PC-3 (cell line): ENCODE results near the gene CD52. TPM values are rescaled to one million over a fixed set of nuclear protein-coding genes. Genes with fewer than 3 reads are reported as not detected.

Source experiments
- ATAC-seq: fragments of 200-7000 bp; cut with Tn5 transposase; 2 replicates; pipeline ENCODE4 v1.9.1; 2020; ENCODE audit warnings: mild to moderate bottlenecking, moderate library complexity
- BruUV-seq: library from RNA; stranded (reverse); fragments of 400-500 nt; replicated peaks from 2 replicates; lab custom pipeline; 2021; lab: Mats Ljungman, UMichigan
- CTCF ChIA-PET: fragments of 300-600 bp; sonication (Branson Sonifier 250); formaldehyde crosslinking; loops from one replicate; lab custom pipeline; 2022; ENCODE audit warnings: antibody characterized with exemption; lab: Charles Lee
- POLR2A ChIA-PET: fragments of 300-600 bp; sonication (Branson Sonifier 250); formaldehyde crosslinking; loops from one replicate; lab custom pipeline; 2022; ENCODE audit warnings: antibody characterized with exemption; ENCODE audit not compliant: unreplicated experiment; lab: Charles Lee
- DNase-seq: peaks from one replicate; pipeline ENCODE4 v3.0.0-alpha.2; 2015
- H2AFZ ChIP-seq: fragments of 300-600 bp; sonication (generic); 2 replicates; pipeline ENCODE4 v1.6.0; 2016; ENCODE audit warnings: antibody characterized with exemption, low read length
- H3F3A ChIP-seq: fragments of 300-600 bp; sonication (generic); one replicate; pipeline ENCODE4 v1.6.0; 2017; ENCODE audit warnings: antibody characterized with exemption, low read length, control low read depth, mild to moderate bottlenecking; ENCODE audit not compliant: unreplicated experiment
- H3K27ac ChIP-seq: fragments of 300-600 bp; sonication (generic); 2 replicates; pipeline ENCODE4 v1.5.1; 2016; ENCODE audit warnings: mild to moderate bottlenecking, low read length
- H3K27me3 ChIP-seq: fragments of 300-600 bp; sonication (generic); 2 replicates; pipeline ENCODE4 v1.6.1; 2016; ENCODE audit warnings: low read length, mixed read lengths
- H3K36me3 ChIP-seq: fragments of 300-600 bp; sonication (generic); 2 replicates; pipeline ENCODE4 v1.6.1; 2016; ENCODE audit warnings: low read depth, mixed run types, low read length, mixed read lengths
- H3K4me1 ChIP-seq: fragments of 300-600 bp; sonication (generic); 2 replicates; pipeline ENCODE4 v1.5.1; 2016; ENCODE audit warnings: low read length; ENCODE audit not compliant: insufficient read depth
- H3K4me2 ChIP-seq: fragments of 300-600 bp; sonication (generic); 2 replicates; pipeline ENCODE4 v1.6.0; 2016; ENCODE audit warnings: low read length
- H3K4me3 ChIP-seq: fragments of 300-600 bp; sonication (generic); 2 replicates; pipeline ENCODE4 v1.5.1; 2016; ENCODE audit warnings: mild to moderate bottlenecking, low read length, mixed read lengths
- H3K79me2 ChIP-seq: fragments of 300-600 bp; sonication (generic); 2 replicates; pipeline ENCODE4 v1.6.1; 2017; ENCODE audit warnings: low read length, mixed read lengths
- H3K9ac ChIP-seq: fragments of 300-600 bp; sonication (generic); 2 replicates; pipeline ENCODE4 v1.6.0; 2016; ENCODE audit warnings: mild to moderate bottlenecking, low read length
- H3K9me2 ChIP-seq: fragments of 300-600 bp; sonication (generic); replicated peaks from 2 replicates; pipeline ENCODE4 v1.6.1; 2016; ENCODE audit warnings: mixed run types, low read length, mixed read lengths
- H3K9me3 ChIP-seq: fragments of 300-600 bp; sonication (generic); 2 replicates; pipeline ENCODE4 v1.6.1; 2016; ENCODE audit warnings: low read length, mixed read lengths
- H4K20me1 ChIP-seq: fragments of 300-600 bp; sonication (generic); 2 replicates; pipeline ENCODE4 v1.6.1; 2016; ENCODE audit warnings: low read length, mixed read lengths
- CTCF ChIP-seq: fragments of 300-600 bp; sonication (generic); conservative IDR thresholded peaks from 2 replicates; pipeline ENCODE4 v1.5.1; 2017; ENCODE audit warnings: antibody characterized with exemption, low read depth, mild to moderate bottlenecking, low read length
- EZH2 ChIP-seq: fragments of 300-600 bp; sonication (generic); IDR thresholded peaks from one replicate; pipeline ENCODE4 v1.6.1; 2017; ENCODE audit warnings: antibody characterized with exemption, mild to moderate bottlenecking, low read length; ENCODE audit not compliant: unreplicated experiment
- EZH2phosphoT487 ChIP-seq: fragments of 300-600 bp; sonication (generic); IDR thresholded peaks from 2 replicates; pipeline ENCODE4 v1.6.1; 2018; ENCODE audit warnings: mild to moderate bottlenecking, antibody characterized with exemption, low read length, borderline replicate concordance
- intact Hi-C: fragments of 100-400 bp; cut with micrococcal nuclease; formaldehyde crosslinking; loops from 2 replicates; pipeline ENCODE4 v1.9.0; 2023
- total RNA-seq: library from RNA; depleted of rRNA; stranded (reverse); fragments of >200 nt; gene quantifications from 2 replicates; pipeline ENCODE4 v1.2.3, GENCODE V29; 2014

Gene CD52
- total RNA-seq, 1 experiment from 2014 or later = not detected

GRCh38 chr1:26338670-26339069 is 20.9 kb downstream of the CD52 start:
- Histone ChIP-seq H3F3A (no peaks in the 10 kb centered on the region), H4K20me1 (no peaks in the 10 kb centered on the region), H3K9me3 (no peaks in the 10 kb centered on the region), H3K36me3 (no peaks in the 10 kb centered on the region), H3K9me2 (no peaks in the 10 kb centered on the region), H3K4me3 (no peak overlapping the region), H3K79me2 (no peaks in the 10 kb centered on the region), H3K27me3 (no peaks in the 10 kb centered on the region), H3K9ac (no peak overlapping the region), H2AFZ (no peak overlapping the region), H3K27ac (no peak overlapping the region), H3K4me2 (no peak overlapping the region), H3K4me1 (peaks cover 5% of the 10 kb centered on the region)
- no peak for DNase-seq
- POLR2A ChIA-PET = no interaction called here
- TF ChIP-seq EZH2phosphoT487 = no peak
- no peak for TF ChIP-seq EZH2
- no peak for TF ChIP-seq CTCF
- no TSS peak for BruUV-seq
- CTCF ChIA-PET = no interaction called here
- intact Hi-C loops = no loop called here
- ATAC-seq = no peak

- peaks cover 5% of the 10 kb centered on the region for H3K4me1 ChIP-seq
- ChIA-PET POLR2A (no interaction called here), CTCF (no interaction called here)
- no peak overlapping the region for H3K9ac ChIP-seq
- H3F3A ChIP-seq = no peaks in the 10 kb centered on the region
- intact Hi-C loops = no loop called here
- no peaks in the 10 kb centered on the region for H4K20me1 ChIP-seq
- no peaks in the 10 kb centered on the region for H3K9me3 ChIP-seq
- no TSS peak for BruUV-seq
- no peak for TF ChIP-seq EZH2
- no peak for TF ChIP-seq EZH2phosphoT487
- no peak for TF ChIP-seq CTCF
- H3K4me2 ChIP-seq = no peak overlapping the region
- no peak overlapping the region for H3K27ac ChIP-seq
- DNase-seq = no peak
- no peaks in the 10 kb centered on the region for H3K79me2 ChIP-seq
- no peaks in the 10 kb centered on the region for H3K9me2 ChIP-seq
- no peak overlapping the region for H2AFZ ChIP-seq
- H3K4me3 ChIP-seq = no peak overlapping the region
- H3K27me3 ChIP-seq = no peaks in the 10 kb centered on the region
- no peak for ATAC-seq
- H3K36me3 ChIP-seq = no peaks in the 10 kb centered on the region
Measured at GRCh38 chr1:26340047-26340481, 22.3 kb downstream of the CD52 start.

GRCh38 chr1:26344147-26344920 is 26.6 kb downstream of the CD52 start:
- Histone ChIP-seq H3K9me3 (no peaks in the 10 kb centered on the region), H3K36me3 (no peaks in the 10 kb centered on the region), H2AFZ (no peak overlapping the region), H3K4me1 (peaks cover 2% of the 10 kb centered on the region), H3K4me3 (no peak overlapping the region), H4K20me1 (no peaks in the 10 kb centered on the region), H3K27me3 (no peaks in the 10 kb centered on the region), H3K79me2 (no peaks in the 10 kb centered on the region), H3K9ac (no peak overlapping the region), H3K27ac (no peak overlapping the region), H3K4me2 (no peak overlapping the region), H3F3A (no peaks in the 10 kb centered on the region), H3K9me2 (no peaks in the 10 kb centered on the region)
- intact Hi-C loops = no loop called here
- POLR2A ChIA-PET = no interaction called here
- ATAC-seq (no peak), DNase-seq (no peak)
- CTCF ChIA-PET = no interaction called here
- no TSS peak for BruUV-seq
- no peak for TF ChIP-seq EZH2
- TF ChIP-seq CTCF = no peak
- TF ChIP-seq EZH2phosphoT487 = no peak
